Suprapubic skin (tissue), 3 donors: ENCODE data around the gene TMEM35B.

ENCODE experiments used
- EP300 ChIP-seq: sonication (generic); formaldehyde crosslinking; IDR thresholded peaks from one replicate; pipeline ENCODE4 v1.6.1; 2017; ENCODE audit warnings: antibody characterized with exemption
- TF ChIP-seq, protein P1 (sequence below), 2 donors: fragments of 200-600 bp in 1 of 2; fragments of 450-650 bp in 1 of 2; sonication (generic) in 1 of 2; IDR thresholded peaks; one replicate each; pipeline ENCODE4 v1.5.1; 2016 to 2019; ENCODE audit warnings: antibody characterized with exemption in 2 of 2, mild to moderate bottlenecking in 1 of 2, moderate library complexity in 1 of 2

DNA sequence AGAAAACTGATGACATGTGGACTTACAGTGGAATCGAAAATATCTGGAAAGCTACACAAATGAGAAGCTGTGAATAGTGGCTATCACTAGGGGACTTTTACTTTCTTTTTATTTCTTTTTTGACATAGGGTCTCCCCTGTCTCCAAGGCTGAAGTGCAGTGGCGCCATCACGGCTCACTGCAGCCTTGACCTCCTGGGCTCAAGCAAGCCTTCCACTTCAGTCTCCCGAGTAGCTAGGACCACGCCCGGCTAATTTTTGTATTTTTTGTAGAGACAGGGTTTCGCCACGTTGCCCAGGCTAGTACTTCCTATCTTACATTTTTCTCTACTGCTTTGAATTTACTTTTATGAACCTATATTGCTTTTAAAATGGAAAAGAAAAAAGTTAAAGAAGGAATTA lies 10.5 kb downstream of the TMEM35B start:
- TF ChIP-seq, protein P1, sequence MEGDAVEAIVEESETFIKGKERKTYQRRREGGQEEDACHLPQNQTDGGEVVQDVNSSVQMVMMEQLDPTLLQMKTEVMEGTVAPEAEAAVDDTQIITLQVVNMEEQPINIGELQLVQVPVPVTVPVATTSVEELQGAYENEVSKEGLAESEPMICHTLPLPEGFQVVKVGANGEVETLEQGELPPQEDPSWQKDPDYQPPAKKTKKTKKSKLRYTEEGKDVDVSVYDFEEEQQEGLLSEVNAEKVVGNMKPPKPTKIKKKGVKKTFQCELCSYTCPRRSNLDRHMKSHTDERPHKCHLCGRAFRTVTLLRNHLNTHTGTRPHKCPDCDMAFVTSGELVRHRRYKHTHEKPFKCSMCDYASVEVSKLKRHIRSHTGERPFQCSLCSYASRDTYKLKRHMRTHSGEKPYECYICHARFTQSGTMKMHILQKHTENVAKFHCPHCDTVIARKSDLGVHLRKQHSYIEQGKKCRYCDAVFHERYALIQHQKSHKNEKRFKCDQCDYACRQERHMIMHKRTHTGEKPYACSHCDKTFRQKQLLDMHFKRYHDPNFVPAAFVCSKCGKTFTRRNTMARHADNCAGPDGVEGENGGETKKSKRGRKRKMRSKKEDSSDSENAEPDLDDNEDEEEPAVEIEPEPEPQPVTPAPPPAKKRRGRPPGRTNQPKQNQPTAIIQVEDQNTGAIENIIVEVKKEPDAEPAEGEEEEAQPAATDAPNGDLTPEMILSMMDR (IDR thresholded peaks at IDR 0.05), result no peak
- no peak for TF ChIP-seq EP300
